Pulmonary artery endothelial cell (primary cell): Measurements from ENCODE around the gene HAUS8. TPM values are rescaled to one million over a fixed set of nuclear protein-coding genes. Genes with fewer than 3 reads are reported as not detected.
"Not testable (repeated sequence)": the region's sequence is repeated elsewhere in the genome, so short reads cannot be mapped to it uniquely, and the experiment has no call there.

Experiments
- DNase-seq: peaks from one replicate; pipeline ENCODE4 v3.0.0-alpha.2; 2011; ENCODE audit warnings: low read depth, low spot score
- total RNA-seq: library from RNA; depleted of rRNA; stranded (reverse); fragments of >200 nt; gene quantifications from 2 replicates; pipeline ENCODE4 v1.2.3, GENCODE V29; 2014

HAUS8 gene
- total RNA-seq, result 5.0 and 7.8 TPM in 2 replicates

GRCh38 chr19:17075035-17075863, at the start of gene HAUS8, which contains the start of gene MYO9B:
HAUS8 (minus strand) TSS chr19:17075452; CDS start chr19:17075422, 30 bp downstream.
MYO9B (plus strand) TSS chr19:17075777; CDS start chr19:17101718, 25,941 bp downstream.
- DNase-seq, result peak; percentile 99

GRCh38 chr19:17124025-17124424, 48.8 kb upstream of the HAUS8 start:
- no peak for DNase-seq

- DNase-seq, result no peak
Observed at GRCh38 chr19:17123041-17123440, 47.8 kb upstream of the HAUS8 start.

GRCh38 chr19:17121736-17122293, 46.6 kb upstream of the HAUS8 start:
- DNase-seq, result no peak

GRCh38 chr19:17118957-17119356, 43.7 kb upstream of the HAUS8 start:
- no peak for DNase-seq

- no peak for DNase-seq
Observed at GRCh38 chr19:17116996-17117702, 41.9 kb upstream of the HAUS8 start.

GRCh38 chr19:17114414-17114831, 39.2 kb upstream of the HAUS8 start:
- DNase-seq, result no peak

GRCh38 chr19:17113127-17113785, 38.0 kb upstream of the HAUS8 start:
- no peak for DNase-seq

GRCh38 chr19:17112700-17113099, 37.4 kb upstream of the HAUS8 start:
- DNase-seq, result no peak

- no peak for DNase-seq
Observed at GRCh38 chr19:17112271-17112670, 37.0 kb upstream of the HAUS8 start.

- no peak for DNase-seq
Observed at GRCh38 chr19:17111766-17112165, 36.5 kb upstream of the HAUS8 start.

GRCh38 chr19:17110599-17110966, 35.3 kb upstream of the HAUS8 start:
- DNase-seq, result no peak

- no peak for DNase-seq
Observed at GRCh38 chr19:17109962-17110598, 34.8 kb upstream of the HAUS8 start.

GRCh38 chr19:17109300-17109699, 34.0 kb upstream of the HAUS8 start:
- DNase-seq, result no peak

GRCh38 chr19:17108453-17108784, 33.2 kb upstream of the HAUS8 start:
- DNase-seq, result no peak

- peak; percentile 87 for DNase-seq
Observed at GRCh38 chr19:17107546-17108452, 32.5 kb upstream of the HAUS8 start.

- not testable (repeated sequence) for DNase-seq
Observed at GRCh38 chr19:17106964-17107363, 31.7 kb upstream of the HAUS8 start.

- no peak for DNase-seq
Observed at GRCh38 chr19:17105556-17105955, 30.3 kb upstream of the HAUS8 start.

GRCh38 chr19:17104679-17105078, 29.4 kb upstream of the HAUS8 start:
- no peak for DNase-seq

- no peak for DNase-seq
Observed at GRCh38 chr19:17103177-17103576, 27.9 kb upstream of the HAUS8 start.
